Cerebellar cortex (tissue), 1 donor: ENCODE data around the gene RCOR1.
"Not testable (repeated sequence)": the region's sequence is repeated elsewhere in the genome, so short reads cannot be mapped to it uniquely, and the experiment has no call there.

ENCODE experiments used
- DNase-seq: peaks from one replicate; pipeline ENCODE4 v3.0.0-alpha.2; 2015; ENCODE audit warnings: low spot score

Gene RCOR1

GRCh38 chr14:102591944-102592762 lies at the start of gene RCOR1:
Gene RCOR1 (plus strand): TSS chr14:102592649. CDS start chr14:102592887, 238 bp downstream.
- peak; percentile 96 for DNase-seq

GRCh38 chr14:102544046-102544746 lies 48.3 kb upstream of the RCOR1 start:
- no peak for DNase-seq

GRCh38 chr14:102544747-102545460 lies 47.5 kb upstream of the RCOR1 start:
- DNase-seq = no peak

- peak; percentile 49 for DNase-seq
Measured at GRCh38 chr14:102545461-102546265, 46.8 kb upstream of the RCOR1 start.

GRCh38 chr14:102548616-102549240 lies 43.7 kb upstream of the RCOR1 start:
- DNase-seq = no peak

- not testable (repeated sequence) for DNase-seq
Measured at GRCh38 chr14:102550927-102551401, 41.5 kb upstream of the RCOR1 start.

GRCh38 chr14:102551995-102552705 lies 40.3 kb upstream of the RCOR1 start:
- DNase-seq = no peak

- no peak for DNase-seq
Measured at GRCh38 chr14:102554821-102555819, 37.3 kb upstream of the RCOR1 start.

- DNase-seq = no peak
Measured at GRCh38 chr14:102556098-102556677, 36.3 kb upstream of the RCOR1 start.

- DNase-seq = no peak
Measured at GRCh38 chr14:102557434-102558226, 34.8 kb upstream of the RCOR1 start.

- no peak for DNase-seq
Measured at GRCh38 chr14:102558556-102558955, 33.9 kb upstream of the RCOR1 start.

- DNase-seq = no peak
Measured at GRCh38 chr14:102560458-102561261, 31.8 kb upstream of the RCOR1 start.

GRCh38 chr14:102565331-102565887 lies 27.0 kb upstream of the RCOR1 start:
- no peak for DNase-seq

- DNase-seq = no peak
Measured at GRCh38 chr14:102565959-102566358, 26.5 kb upstream of the RCOR1 start.

GRCh38 chr14:102568115-102568614 lies 24.3 kb upstream of the RCOR1 start:
- peak; percentile 66 for DNase-seq

GRCh38 chr14:102570334-102570995 lies 22.0 kb upstream of the RCOR1 start:
- DNase-seq = no peak
